ENCODE data around the gene OPN1LW.
"Not testable (repeated sequence)": the region's sequence is repeated elsewhere in the genome, so short reads cannot be mapped to it uniquely, and the experiment has no call there.

OPN1LW gene

DNA sequence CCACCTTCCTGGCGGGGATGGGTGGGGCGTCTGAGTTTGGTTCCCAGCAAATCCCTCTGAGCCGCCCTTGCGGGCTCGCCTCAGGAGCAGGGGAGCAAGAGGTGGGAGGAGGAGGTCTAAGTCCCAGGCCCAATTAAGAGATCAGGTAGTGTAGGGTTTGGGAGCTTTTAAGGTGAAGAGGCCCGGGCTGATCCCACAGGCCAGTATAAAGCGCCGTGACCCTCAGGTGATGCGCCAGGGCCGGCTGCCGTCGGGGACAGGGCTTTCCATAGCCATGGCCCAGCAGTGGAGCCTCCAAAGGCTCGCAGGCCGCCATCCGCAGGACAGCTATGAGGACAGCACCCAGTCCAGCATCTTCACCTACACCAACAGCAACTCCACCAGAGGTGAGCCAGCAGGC lies at the start of gene OPN1LW:
OPN1LW (plus strand) TSS at position 234 of the 400 bp plus-strand sequence; CDS start at position 275, 41 bp downstream.
- not testable (repeated sequence) for DNase-seq

DNA sequence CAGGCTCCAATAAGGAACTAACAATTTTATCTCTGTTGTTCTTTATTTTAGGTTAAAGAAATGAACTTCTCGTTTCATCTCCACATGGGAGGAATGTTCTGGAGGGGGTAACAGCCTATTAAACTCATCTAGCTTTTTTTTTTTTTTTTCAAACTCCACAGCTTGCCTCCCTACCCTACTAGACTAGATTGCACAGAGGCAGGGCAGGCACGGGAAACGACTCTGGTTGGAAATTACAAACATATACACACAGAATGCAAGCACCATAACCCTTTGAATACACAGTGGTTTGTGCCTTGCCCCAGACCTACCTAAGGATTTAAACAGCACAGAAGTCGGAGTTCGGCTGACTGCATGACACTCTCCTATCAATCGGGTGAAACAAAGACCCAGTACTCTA lies 49.2 kb upstream of the OPN1LW start:
- no peak for DNase-seq

GRCh38 chrX:154096140-154097002 lies 47.7 kb upstream of the OPN1LW start:
- DNase-seq = peak in 14 of 56 donors; percentile 2 to 49 (median 26)

- peak in 52 of 56 donors; percentile 6 to 85 (median 56) for DNase-seq
These were observed 46.9 kb upstream of the OPN1LW start for GRCh38 chrX:154097003-154097588.

GRCh38 chrX:154097589-154098541 lies 46.2 kb upstream of the OPN1LW start, which contains the start of gene MECP2:
MECP2 (minus strand) TSS chrX:154097717.
- peak; percentile 20 to 93 (median 85) for DNase-seq

GRCh38 chrX:154098551-154098950 lies 45.5 kb upstream of the OPN1LW start:
- DNase-seq = no peak

DNA sequence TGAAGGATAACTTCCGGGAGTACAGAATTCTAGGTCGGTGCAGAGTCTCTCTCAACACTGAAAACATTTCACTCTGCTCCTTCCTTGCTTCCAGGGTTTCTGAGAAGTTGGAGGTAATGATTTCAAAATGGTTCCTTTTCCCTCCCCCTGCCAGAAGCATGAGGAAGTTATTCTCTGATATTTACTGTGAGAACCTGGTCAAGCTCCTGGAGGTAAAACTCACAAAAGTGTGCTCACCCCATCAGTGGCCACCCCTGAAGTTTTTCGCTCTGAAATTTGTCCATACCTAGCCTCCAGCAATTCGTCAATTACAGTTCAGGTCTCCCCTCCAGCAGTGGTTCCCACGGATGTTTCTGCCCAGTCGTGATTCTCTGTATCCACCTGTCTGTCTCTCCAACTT lies 30.3 kb upstream of the OPN1LW start:
- DNase-seq = no peak

- DNase-seq = no peak
These were observed 29.4 kb upstream of the OPN1LW start for GRCh38 chrX:154114652-154115051.

GRCh38 chrX:154115071-154115470 lies 29.0 kb upstream of the OPN1LW start:
- no peak for DNase-seq

- DNase-seq = no peak
These were observed 28.3 kb upstream of the OPN1LW start for GRCh38 chrX:154115750-154116149.

- DNase-seq = peak in 1 of 56 donors; percentile 1
These were observed 27.4 kb upstream of the OPN1LW start for GRCh38 chrX:154116426-154117211.

GRCh38 chrX:154117566-154117965 lies 26.5 kb upstream of the OPN1LW start:
- DNase-seq = no peak

DNA sequence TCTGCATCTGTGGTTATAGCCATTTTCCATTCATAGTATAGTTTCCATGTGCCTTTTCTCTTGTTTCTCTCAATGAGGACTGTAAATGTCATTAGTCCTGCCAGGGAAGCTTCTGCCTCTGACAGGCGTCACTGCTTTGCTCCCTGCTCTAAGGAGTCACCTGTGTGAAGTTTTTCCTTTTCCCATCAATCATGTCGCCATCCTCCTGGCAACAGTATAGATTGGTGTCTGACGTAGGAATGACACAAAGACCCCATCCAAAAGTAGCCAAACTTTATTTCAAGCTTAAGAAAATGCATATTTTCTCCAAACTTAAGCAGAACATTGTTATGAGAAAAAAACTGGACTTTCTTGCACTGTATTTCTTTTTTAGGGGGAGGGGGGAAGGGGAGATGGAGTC lies 23.5 kb upstream of the OPN1LW start:
- DNase-seq = no peak

DNA sequence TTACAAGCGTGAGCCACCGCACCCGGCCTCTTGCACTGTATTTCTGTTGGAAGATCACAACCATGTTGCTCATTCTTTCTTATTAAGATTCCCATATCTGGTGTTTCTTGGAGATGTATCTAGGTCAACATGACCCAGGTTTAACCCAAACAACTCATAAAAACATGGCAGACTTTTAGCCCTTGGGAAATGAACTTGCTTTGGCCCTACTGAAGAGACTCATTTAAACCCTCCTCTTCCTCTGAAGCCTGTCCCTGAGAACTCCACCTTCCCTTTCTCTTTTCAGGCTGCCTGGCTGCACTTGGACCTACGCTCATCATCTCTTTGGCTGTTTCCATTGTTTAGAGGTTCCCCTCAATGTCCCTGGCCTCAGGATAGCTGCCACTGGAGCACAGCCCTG lies 22.8 kb upstream of the OPN1LW start:
- DNase-seq = no peak

GRCh38 chrX:154121961-154122360 lies 22.1 kb upstream of the OPN1LW start:
- no peak for DNase-seq

GRCh38 chrX:154123241-154124219 lies 20.5 kb upstream of the OPN1LW start:
- DNase-seq = no peak

DNA sequence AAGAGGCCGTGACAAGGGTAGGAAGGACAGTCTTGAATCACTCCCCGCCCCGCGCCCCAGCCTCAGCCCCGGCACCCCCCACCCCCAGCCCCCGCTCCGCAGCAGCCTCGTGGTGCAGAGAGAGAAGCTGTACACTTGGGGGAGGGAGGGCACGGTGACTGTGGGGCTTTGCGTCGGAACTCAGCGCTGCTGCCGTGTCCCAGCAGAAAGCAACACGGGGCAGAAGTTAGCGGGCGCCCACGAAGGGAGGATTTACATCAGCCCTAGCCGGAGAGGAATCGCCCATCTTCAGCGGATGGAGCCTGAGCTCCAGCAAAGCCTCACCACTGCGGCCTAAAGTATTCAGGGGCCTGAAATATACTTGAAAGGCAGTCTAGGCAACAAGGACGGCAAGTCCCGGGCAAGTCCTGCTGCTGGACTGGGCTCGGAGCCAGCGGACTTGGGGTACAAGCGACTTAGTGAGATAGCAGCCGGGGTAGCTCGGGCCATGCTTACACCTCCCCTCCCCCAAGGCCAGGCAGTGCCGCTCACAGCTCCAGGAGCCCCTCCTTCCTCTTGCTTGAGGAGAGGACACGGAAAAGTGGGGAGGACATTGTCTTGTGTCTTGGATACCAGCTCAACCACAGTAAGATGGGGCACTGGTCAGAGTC lies 18.5 kb upstream of the OPN1LW start:
- peak in 5 of 56 donors; percentile 1 to 19 (median 9) for DNase-seq

GRCh38 chrX:154126101-154126500 lies 17.9 kb upstream of the OPN1LW start:
- no peak for DNase-seq

GRCh38 chrX:154131955-154132354 lies 12.1 kb upstream of the OPN1LW start:
- no peak for DNase-seq

All from nucleus accumbens (tissue), 56 donors.